GM12878 (cell line): ENCODE data around the gene SLFN14.

Source experiments
- CREB1 ChIP-seq: IDR thresholded peaks from 2 replicates; pipeline ENCODE4 v1.6.1; 2012; ENCODE audit warnings: low read depth, mild to moderate bottlenecking, inconsistent platforms
- EZH2 ChIP-seq: IDR thresholded peaks from 2 replicates; pipeline ENCODE4 v1.6.1; 2012; ENCODE audit warnings: low read depth, mild to moderate bottlenecking, control low read depth, inconsistent platforms, low read length, borderline replicate concordance; ENCODE audit not compliant: control insufficient read depth
- MTA3 ChIP-seq: IDR thresholded peaks from 2 replicates; pipeline ENCODE4 v1.6.1; 2012; ENCODE audit warnings: low read length, inconsistent platforms, borderline replicate concordance
- MYC ChIP-seq: IDR thresholded peaks from 2 replicates; pipeline ENCODE4 v1.6.1; 2011; ENCODE audit warnings: mild to moderate bottlenecking, low read length, moderate library complexity, inconsistent platforms; ENCODE audit not compliant: insufficient read depth, insufficient replicate concordance, insufficient read length, severe bottlenecking
- POLR2A ChIP-seq: IDR thresholded peaks from 2 replicates; pipeline ENCODE4 v1.6.1; 2011; ENCODE audit warnings: low read depth, mild to moderate bottlenecking, low read length
- POLR2AphosphoS5 ChIP-seq: IDR thresholded peaks from 2 replicates; pipeline ENCODE4 v1.6.1; 2011; ENCODE audit warnings: mild to moderate bottlenecking, low read length, inconsistent platforms
- RCOR1 ChIP-seq: conservative IDR thresholded peaks from 2 replicates; pipeline ENCODE4 v1.6.1; 2012; ENCODE audit warnings: low read depth, low read length, improper control_type of control experiment
- YY1 ChIP-seq: IDR thresholded peaks from 2 replicates; pipeline ENCODE4 v1.6.1; 2011; ENCODE audit warnings: low read depth, mild to moderate bottlenecking, low read length
- ZBED1 ChIP-seq: IDR thresholded peaks from 2 replicates; pipeline ENCODE4 v1.6.1; 2016; ENCODE audit warnings: borderline replicate concordance
- ZNF384 ChIP-seq: IDR thresholded peaks from 2 replicates; pipeline ENCODE4 v1.6.1; 2012; ENCODE audit warnings: low read depth, mild to moderate bottlenecking, low read length, improper control_type of control experiment, borderline replicate concordance
- TF ChIP-seq, protein P1 (sequence below), 3 experiments: IDR thresholded peaks in 2 of 3; conservative IDR thresholded peaks in 1 of 3; 2 replicates each; pipeline ENCODE4 v1.5.1; 2011; ENCODE audit warnings: low read depth in 3 of 3, low read length in 3 of 3, mild to moderate bottlenecking in 3 of 3, control low read depth in 2 of 3, moderate library complexity in 2 of 3, inconsistent platforms in 1 of 3, mixed read lengths in 1 of 3; ENCODE audit not compliant: control insufficient read depth in 2 of 3, insufficient read depth in 1 of 3; ENCODE audit errors: extremely low read depth in 1 of 3

DNA sequence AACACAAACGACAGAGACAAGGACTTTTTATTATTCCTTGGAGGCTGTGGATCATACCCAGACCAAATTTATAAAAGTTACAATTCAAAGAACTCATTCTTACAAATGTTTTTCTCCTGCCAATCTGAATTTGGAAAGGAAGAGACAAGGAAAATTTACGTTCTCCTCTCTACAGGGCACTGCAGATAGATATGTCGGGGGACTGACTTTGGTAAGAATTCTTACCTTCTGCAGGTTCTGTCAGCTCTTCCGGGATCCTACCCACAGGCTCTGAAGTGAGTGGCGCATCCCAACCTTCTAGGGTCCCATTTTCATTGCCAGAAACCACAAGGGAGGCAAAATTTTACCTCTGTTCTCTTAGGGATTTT, 21.0 kb downstream of the SLFN14 start:
- no peak for TF ChIP-seq MTA3
- no peak for TF ChIP-seq ZBED1
- no peak for TF ChIP-seq YY1
- TF ChIP-seq RCOR1 = no peak
- TF ChIP-seq CREB1 = no peak
- TF ChIP-seq POLR2A = no peak
- no peak for TF ChIP-seq ZNF384
- TF ChIP-seq MYC = no peak
- TF ChIP-seq, protein P1, sequence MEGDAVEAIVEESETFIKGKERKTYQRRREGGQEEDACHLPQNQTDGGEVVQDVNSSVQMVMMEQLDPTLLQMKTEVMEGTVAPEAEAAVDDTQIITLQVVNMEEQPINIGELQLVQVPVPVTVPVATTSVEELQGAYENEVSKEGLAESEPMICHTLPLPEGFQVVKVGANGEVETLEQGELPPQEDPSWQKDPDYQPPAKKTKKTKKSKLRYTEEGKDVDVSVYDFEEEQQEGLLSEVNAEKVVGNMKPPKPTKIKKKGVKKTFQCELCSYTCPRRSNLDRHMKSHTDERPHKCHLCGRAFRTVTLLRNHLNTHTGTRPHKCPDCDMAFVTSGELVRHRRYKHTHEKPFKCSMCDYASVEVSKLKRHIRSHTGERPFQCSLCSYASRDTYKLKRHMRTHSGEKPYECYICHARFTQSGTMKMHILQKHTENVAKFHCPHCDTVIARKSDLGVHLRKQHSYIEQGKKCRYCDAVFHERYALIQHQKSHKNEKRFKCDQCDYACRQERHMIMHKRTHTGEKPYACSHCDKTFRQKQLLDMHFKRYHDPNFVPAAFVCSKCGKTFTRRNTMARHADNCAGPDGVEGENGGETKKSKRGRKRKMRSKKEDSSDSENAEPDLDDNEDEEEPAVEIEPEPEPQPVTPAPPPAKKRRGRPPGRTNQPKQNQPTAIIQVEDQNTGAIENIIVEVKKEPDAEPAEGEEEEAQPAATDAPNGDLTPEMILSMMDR (IDR thresholded peaks at IDR 0.05 in 2 of 3, conservative IDR thresholded peaks at IDR 0.05 in 1 of 3; ENCODE audit: control insufficient read depth in 2 of 3, extremely low read depth in 1 of 3, insufficient read depth in 1 of 3, low read depth in 3 of 3, low read length in 3 of 3) = no peak
- TF ChIP-seq POLR2AphosphoS5 = no peak
- no peak for TF ChIP-seq EZH2
